ENCODE measurements around the gene WDR38.
"Not testable (repeated sequence)": the region's sequence is repeated elsewhere in the genome, so short reads cannot be mapped to it uniquely, and the experiment has no call there.

Gene WDR38

GRCh38 chr9:124834591-124834990 lies 18.7 kb upstream of the WDR38 start:
- DNase-seq (ENCODE audit: low read depth, low spot score): no peak

GRCh38 chr9:124835026-124835557 lies 18.2 kb upstream of the WDR38 start:
- no peak for DNase-seq (ENCODE audit: low read depth, low spot score)

DNA sequence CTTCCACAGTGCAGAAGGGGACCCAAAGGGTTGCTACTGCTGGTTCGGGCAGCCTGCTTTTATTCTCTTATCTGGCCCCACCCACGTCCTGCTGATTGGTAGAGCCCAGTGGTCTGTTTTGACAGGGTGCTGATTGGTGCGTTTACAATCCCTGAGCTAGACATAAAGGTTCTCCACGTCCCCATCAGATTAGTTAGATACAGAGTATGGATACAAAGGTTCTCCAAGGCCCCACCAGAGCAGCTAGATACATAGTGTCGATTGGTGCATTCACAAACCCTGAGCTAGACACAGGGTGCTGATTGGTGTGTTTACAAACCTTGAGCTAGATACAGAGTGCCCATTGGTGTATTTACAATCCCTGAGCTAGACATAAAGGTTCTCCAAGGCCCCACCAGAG lies 15.1 kb upstream of the WDR38 start:
- DNase-seq (ENCODE audit: low read depth, low spot score): not testable (repeated sequence)

DNA sequence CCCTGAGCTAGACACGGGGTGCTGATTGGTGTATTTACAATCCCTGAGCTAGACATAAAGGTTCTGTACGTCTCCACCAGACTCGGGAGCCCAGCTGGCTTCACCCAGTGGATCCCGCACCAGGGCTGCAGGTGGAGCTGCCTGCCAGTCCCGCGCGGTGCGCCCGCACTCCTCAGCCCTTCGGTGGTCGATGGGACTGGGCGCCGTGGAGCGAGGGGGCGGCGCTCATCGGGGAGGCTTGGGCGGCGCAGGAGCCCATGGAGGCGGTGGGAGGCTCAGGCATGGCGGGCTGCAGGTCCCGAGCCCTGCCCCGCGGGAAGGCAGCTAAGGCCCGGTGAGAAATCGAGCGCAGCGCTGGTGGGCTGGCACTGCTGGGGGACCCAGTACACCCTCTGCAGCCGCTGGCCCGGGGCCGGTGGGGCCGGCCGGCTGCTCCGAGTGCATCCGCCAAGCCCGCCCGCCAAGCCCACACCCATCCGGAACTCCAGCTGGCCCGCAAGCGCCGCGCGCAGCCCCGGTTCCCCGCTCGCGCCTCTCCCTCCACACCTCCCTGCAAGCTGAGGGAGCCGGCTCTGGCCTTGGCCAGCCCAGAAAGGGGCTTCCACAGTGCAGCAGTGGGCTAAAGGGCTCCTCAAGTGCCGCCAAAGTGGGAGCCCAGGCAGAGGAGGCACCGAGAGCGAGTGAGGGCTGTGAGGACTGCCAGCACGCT lies 14.5 kb upstream of the WDR38 start:
- DNase-seq (ENCODE audit: low read depth, low spot score): not testable (repeated sequence)

DNA sequence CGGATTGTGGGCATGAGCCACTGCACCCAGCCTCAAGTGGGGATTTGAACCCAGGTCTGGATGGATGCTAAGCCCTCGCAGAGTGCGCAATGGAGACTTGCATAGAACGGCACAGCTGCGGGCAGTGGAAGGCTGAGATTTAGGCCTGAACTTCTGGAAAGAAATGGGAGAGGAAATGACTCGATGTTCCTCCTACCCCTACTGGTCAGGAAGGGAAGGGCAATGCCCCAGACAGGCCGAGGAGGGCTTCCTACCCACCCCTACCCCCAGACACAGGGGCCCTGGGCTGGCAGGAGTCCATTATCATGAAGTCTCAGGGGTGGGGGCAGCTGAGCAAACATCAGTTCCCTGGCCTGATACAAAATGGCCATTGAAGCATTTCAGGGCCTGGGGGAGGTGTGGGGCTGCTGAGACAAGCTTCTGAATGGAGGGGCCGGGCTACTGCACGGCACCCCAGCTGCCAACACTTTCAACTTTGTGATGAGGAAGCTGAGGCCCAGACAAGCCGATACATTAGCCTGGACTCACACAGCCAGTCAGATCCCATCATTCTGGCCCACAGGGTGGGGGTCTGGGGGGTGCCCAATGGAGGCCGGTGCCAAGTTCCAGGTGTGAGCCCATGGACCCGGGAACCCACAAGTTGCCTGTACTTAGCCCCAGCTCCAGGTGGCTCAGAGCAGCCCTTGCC lies 13.5 kb upstream of the WDR38 start:
- no peak for DNase-seq (ENCODE audit: low read depth, low spot score)

- no peak for DNase-seq (ENCODE audit: low read depth, low spot score)
Measured at GRCh38 chr9:124840300-124840833, 12.9 kb upstream of the WDR38 start.

DNA sequence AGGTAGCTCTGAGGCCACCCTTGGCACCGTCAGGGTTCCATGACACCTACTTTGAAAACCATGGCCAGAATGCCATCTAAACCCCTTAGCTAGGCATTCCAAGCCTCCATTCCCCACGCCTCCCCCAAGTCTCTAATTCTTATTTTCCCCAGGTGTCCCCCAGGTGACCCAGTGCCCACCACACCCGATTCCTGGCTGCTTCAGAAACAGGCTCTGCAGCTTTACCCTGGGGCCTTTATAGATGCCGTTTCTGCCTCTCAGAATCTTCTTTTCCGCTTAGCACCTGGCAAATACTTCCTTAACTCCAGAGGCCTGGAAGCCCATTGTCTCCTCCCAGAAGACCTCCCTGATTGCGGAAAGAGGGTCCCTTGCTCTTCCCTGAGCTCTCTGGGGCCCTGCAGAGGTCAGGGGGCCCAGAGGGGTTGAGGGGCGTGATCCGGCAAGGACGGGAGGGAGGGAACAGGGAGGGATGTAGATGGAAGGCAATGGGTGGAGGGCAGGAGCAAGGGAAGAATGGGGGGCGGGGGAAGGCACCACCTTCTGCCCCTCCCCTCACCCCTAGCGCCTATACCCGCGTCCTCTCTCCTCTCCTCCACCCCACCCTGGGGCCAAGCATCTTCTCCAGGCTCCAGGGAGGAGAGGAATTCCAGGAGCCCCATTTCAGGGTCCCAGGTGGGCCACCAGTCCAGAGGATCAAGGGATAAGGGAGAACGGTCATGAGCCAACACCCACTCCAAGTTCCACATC lies 12.0 kb upstream of the WDR38 start:
- DNase-seq (ENCODE audit: low read depth, low spot score): no peak

- no peak for DNase-seq (ENCODE audit: low read depth, low spot score)
Measured at GRCh38 chr9:124843456-124844034, 9.7 kb upstream of the WDR38 start.

DNA sequence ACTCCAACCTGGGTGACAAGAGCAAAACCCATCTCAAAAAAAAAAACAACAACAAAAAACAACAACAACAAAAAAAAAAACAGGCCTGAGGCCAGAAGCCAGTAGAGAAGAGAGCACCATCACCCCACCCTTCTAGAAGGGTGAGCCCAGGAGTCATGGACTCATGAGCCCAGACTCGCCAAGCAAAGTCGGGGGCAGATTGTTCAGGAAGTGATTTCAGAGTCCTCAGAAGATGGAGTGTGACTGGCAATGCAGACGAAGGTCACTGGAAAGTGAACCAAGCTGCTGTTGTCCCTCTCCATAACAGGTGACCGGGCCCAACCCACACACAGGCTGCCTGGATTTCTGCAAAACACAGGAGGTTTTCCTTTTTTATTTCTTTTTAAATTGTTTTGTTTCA lies 9.0 kb upstream of the WDR38 start:
- DNase-seq (ENCODE audit: low read depth, low spot score): no peak

- not testable (repeated sequence) for DNase-seq (ENCODE audit: low read depth, low spot score)
Measured at GRCh38 chr9:124846467-124846866, 6.8 kb upstream of the WDR38 start.

GRCh38 chr9:124846969-124847368 lies 6.3 kb upstream of the WDR38 start:
- DNase-seq (ENCODE audit: low read depth, low spot score): no peak

GRCh38 chr9:124849801-124850200 lies 3.5 kb upstream of the WDR38 start:
- no peak for DNase-seq (ENCODE audit: low read depth, low spot score)

DNA sequence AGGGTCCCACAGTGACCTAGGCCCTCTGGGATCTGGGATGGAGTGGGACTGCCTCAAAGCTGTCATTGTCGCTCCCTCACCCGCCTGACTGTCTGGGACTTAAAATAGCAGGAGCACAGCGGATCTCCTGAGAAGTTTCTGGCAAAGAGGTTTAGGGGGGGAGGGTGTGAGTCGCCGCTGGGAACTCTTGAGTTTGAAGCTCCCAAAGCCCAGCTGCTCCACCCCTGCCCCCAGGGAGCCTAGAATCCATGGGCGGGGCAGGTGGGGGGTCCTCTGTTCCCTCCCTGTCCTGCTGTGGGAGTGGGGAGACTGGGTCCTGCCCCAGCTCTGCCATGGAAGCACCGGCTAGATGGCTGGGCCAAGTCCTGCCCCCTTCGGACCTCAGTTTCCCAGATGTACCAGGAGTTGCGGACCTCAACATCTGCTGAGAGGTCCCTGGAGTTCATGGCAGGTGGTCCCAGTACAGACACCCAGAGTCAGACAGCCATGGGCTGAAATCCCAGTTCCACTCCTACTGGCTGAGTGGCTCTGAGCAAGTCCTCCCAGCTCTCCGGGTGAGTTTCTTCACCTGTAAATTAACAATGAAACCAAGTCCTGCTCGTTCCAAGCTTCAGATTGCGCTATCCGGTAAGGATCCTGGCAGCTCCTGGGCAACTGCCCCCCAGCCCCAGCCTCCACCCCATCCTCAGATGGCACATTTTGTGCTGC lies 985 bp upstream of the WDR38 start:
- DNase-seq (ENCODE audit: low read depth, low spot score): no peak

DNA sequence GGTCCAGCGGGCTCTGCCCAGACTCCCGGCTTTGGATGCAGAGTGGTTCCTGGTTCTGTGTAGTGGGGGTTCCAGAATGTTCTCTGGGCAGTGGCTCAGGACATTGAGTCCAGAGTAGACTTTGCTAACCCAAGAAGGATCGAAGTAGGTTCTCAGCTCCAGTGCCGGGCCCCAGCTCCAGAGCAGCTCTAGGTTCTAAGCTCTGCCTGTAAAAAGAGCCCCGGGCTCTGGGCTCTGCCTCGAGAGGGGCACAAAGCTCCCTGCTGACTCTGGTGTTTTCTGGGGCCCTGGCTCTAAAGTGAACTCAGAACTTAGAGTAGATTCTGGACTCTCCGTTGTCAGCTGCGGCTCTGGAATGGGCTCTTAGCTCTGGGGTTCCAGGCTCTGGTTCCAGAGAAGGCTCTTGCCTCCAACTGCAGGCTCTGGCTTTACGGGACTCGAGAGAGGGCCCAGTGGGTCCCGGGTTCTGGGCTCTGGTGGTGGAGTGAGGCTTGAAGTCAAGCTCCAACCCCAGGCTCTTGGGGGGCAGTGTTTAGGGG lies 414 bp downstream of the WDR38 start:
- DNase-seq (ENCODE audit: low read depth, low spot score): no peak

DNA sequence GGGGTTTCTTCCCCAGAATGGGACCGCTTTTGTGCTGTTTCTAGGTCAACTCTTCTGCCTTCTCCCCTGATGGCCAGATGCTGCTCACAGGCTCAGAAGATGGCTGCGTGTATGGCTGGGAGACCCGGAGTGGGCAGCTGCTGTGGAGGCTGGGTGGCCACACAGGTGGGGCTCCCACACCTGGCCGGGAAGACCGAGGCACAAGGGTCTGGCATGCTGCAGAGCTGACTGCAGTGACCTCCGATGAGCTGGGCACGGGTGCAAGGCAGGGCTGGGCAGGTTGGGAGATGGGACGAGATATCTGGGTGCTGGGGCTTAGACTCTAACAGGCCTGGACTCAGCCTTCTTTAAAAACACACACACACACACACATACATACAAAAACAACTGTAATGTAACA lies 901 bp downstream of the WDR38 start:
- no peak for DNase-seq (ENCODE audit: low read depth, low spot score)

DNA sequence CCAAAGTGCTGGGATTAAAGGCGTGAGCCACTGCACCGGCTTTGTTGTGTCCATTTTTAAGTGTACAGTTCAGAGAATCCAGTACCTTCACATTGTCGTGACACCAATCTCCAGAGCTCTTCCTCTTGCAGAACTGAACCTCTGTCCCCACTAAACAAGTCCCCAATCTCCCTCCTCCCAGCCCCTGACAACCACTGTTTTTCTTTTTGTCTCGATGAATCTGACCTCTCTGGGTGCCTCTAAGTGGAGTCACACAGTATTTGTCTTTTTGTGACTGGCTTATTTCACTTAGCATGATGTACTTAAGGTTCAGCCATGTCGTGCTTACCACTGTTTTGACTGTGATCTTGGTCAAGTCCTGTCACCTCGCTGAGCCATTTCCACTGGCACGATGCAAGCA lies 1.6 kb downstream of the WDR38 start:
- DNase-seq (ENCODE audit: low read depth, low spot score): no peak

DNA sequence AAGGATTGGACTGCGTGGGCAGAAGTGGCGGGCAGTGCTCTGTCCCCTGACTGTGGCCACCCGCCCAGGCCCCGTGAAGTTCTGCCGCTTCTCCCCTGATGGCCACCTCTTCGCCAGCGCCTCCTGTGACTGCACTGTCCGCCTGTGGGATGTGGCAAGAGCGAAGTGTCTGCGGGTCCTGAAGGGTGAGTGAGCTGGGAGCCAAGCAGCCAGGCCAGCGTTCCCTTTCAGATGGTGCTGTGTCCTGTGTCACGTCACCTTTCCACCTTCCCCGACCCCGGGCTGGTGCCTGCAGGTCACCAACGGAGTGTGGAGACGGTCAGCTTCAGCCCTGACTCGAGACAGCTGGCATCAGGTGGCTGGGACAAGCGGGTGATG lies 2.3 kb downstream of the WDR38 start:
- DNase-seq (ENCODE audit: low read depth, low spot score): no peak

GRCh38 chr9:124855944-124856765 lies 2.9 kb downstream of the WDR38 start:
- no peak for DNase-seq (ENCODE audit: low read depth, low spot score)

DNA sequence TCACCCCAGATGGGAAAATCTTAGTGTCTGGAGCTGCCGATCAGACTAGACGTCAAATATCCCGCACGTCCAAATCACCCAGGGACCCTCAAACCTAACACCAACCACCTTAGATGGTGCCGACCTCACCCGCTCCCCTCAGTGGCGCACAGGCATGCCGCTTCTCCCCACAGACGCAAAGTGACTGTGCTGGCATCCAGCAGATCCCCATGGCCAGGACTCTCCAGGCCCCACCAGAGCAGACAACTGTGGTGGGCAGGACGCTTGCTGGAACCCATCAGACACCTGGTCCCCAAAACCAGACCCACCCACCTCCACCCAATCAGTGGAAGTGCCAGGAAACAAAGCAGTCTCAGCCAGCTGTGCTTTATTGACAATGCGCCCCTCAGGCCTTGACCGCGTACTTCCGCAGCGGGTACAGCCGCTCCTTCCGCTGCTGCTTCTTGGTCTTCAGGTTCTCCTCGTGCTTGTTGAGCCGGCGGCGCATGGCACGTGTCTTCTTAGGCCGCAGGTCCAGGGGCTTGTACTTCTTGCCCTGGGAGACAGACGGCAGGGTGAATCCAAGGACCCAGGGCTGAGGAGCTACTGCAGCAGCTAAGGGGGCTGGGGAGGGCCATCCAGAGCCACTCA lies 4.4 kb downstream of the WDR38 start:
- no peak for DNase-seq (ENCODE audit: low read depth, low spot score)

Data from activated CD4-positive, CD25-positive, alpha-beta regulatory T cell treated with anti-CD3 and anti-CD28 coated beads, Interleukin-2, amount 50 U/mL, for 16 hours (primary cell).